M059J (cell line): ENCODE measurements around the gene UBXN6. TPM values are rescaled to one million over a fixed set of nuclear protein-coding genes. Genes with fewer than 3 reads are reported as not detected.

Experiments
- DNase-seq: peaks from one replicate; pipeline ENCODE4 v3.0.0-alpha.2; 2012; ENCODE audit warnings: low read depth
- total RNA-seq: library from RNA; depleted of rRNA; stranded (reverse); fragments of >200 nt; shearing (Covaris generic); gene quantifications from 2 replicates; pipeline ENCODE4 v1.2.3, GENCODE V29; 2014

Gene UBXN6
- total RNA-seq, 1 experiment from 2014 or later: 127 TPM

DNA sequence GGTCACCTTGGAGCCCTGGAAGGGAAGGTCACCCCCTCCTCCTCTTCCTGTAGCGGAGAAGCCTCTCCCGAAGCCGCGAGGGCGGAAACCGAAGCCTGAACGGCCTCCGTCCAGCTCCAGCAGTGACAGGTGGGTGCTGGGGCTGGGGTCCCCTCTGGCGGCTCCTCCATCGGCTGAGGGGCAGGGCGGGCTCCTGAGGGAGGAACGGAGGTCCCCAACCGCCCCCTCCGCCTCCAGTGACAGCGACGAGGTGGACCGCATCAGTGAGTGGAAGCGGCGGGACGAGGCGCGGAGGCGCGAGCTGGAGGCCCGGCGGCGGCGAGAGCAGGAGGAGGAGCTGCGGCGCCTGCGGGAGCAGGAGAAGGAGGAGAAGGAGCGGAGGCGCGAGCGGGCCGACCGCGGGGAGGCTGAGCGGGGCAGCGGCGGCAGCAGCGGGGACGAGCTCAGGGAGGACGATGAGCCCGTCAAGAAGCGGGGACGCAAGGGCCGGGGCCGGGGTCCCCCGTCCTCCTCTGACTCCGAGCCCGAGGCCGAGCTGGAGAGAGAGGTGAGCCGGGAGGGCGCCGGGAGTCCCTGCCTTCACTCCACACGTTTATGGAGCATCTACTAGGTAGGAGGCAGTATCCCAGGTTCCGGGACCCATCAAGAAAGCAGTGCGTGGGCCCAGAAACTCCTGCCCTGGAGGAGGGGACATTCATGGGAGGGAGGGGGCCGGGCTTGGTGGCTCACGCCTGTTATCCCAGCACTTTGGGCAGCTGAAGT is 36.5 kb upstream of the UBXN6 start:
- no peak for DNase-seq

- no peak for DNase-seq
These were observed 35.7 kb upstream of the UBXN6 start for GRCh38 chr19:4493104-4493928.

DNA sequence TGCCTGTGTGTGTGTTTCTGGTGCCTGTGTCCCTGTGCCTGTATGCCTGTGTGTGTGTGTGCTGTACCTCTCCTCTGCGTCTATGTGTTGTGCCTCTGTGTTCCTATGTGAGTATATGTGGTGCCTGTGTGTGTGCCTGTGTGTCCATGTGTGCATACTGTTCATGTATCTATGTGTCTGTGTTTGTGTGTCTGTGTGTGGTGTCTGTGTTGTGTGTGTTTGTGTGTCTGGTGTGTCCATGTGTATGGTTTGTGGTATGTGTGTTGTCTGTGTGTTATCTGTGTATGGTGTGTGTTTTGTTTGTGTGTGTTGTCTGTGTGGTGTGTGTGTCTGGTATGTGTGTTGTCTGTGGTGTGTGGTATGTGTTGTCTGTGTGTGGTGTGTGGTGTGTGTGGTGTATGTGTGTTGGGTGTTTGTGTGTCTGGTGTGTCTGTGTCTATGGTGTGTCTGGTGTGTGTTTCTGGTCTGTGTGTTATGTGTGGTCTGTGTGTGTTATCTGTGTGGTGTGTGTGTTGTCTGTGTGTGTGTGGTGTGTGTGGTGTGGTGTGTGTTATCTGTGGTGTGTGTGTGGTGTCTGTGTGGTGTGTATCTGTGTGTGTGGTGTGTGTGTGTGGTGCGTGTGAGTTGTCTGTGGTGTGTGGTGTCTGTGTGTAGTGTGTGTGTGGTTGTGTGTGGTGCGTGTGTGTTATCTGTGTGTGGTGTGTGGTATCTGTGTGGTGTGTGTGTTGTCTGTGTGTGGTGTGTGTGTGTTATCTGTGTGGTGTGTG is 34.9 kb upstream of the UBXN6 start:
- DNase-seq: no peak

GRCh38 chr19:4491446-4491845 is 33.9 kb upstream of the UBXN6 start:
- no peak for DNase-seq

DNA sequence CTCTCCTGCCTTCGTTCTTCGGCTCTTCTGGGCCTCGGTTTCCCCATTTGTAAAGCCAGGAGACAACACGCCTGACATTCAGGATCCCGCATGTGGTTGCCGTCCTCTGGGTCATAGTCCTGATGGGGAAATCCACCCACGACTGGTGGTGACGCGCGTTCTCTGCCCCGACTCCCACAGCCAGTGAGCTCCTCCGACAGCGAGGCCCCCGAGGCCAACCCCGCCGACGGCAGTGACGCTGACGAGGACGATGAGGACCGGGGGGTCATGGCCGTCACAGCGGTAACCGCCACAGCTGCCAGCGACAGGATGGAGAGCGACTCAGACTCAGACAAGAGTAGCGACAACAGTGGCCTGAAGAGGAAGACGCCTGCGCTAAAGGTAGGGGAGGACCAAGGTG is 30.9 kb upstream of the UBXN6 start:
- DNase-seq: no peak

- no peak for DNase-seq
These were observed 30.0 kb upstream of the UBXN6 start for GRCh38 chr19:4487572-4487971.

GRCh38 chr19:4483385-4483784 is 25.8 kb upstream of the UBXN6 start:
- DNase-seq: no peak

DNA sequence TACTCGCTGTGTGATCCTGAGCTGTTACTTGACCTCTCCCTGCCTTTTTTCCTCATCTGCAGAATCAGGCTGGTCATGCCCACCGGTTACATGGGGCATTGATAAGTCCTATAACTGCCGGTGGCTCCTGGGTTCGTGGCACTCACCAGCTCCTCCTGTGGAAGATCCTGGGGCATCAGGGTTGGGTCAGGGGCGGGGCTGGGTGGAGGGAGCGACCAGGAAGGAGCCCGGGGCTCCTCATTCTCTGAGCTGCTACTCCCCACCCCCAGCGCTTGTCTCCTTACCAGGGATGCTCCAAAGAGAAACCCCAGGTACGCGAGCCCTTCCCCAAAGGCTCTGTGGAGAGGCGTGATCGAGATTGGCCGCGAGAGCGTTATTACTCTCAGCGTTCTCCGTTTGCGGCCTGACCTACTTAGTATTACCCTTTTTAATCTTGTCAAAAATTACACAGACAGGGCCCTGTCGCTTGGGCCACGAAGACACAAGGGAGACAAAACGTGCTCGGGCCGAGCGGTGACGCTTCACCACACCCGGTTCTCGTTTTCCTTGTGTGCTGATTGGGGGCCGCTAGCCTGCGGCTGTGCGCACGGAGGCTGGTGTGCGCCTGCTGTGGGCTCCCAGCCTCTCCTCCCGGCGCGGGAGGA is 25.2 kb upstream of the UBXN6 start:
- no peak for DNase-seq

GRCh38 chr19:4477034-4477801 is 19.6 kb upstream of the UBXN6 start:
- peak; percentile 21 for DNase-seq

GRCh38 chr19:4474514-4475022 is 17.0 kb upstream of the UBXN6 start:
- DNase-seq: no peak

- no peak for DNase-seq
These were observed 16.3 kb upstream of the UBXN6 start for GRCh38 chr19:4473763-4474513.

DNA sequence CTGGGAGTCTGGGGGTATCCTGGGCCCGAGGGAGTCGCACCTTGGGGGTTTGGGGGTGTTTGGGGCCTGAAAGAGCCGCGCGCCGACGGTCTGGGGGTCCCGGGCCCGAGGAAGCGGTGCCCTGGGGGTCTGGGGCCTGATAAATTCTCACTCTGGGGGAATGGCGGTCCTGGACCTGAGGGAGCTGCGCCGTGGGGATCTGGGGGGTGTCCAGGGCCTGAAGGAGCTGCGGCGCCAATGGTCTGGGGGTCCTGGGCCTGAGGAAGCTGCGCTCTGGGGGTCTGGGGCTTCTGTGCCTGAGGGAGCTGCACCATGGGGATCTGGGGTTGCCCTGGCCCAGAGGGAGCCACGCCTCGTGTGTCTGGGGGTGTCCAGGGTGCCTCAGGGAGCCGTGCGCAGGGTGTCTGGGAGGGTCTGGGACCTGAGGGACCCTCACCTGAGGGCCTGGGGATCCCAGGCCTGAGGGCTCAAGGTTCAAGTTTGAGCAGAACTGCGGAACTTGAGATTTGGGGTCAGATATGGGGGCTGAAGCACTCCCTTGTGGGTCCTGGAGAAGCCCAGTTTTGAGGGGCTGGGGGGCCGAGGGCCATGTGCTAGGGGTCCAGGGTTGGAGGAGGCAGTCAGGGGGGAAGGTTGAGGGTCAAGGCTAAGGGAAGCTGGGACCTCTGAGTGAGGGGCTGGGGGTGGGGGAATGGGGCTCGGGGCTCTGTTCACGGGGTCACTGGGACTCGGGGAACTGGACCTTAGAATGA is 15.6 kb upstream of the UBXN6 start:
- no peak for DNase-seq

- DNase-seq: no peak
These were observed 14.8 kb upstream of the UBXN6 start, which contains the start of gene HDGFL2 for GRCh38 chr19:4472174-4472974. Gene HDGFL2 (plus strand): TSS chr19:4472297. CDS start chr19:4472351, 54 bp downstream.

GRCh38 chr19:4471403-4472173 is 14.0 kb upstream of the UBXN6 start:
- DNase-seq: peak; percentile 100

DNA sequence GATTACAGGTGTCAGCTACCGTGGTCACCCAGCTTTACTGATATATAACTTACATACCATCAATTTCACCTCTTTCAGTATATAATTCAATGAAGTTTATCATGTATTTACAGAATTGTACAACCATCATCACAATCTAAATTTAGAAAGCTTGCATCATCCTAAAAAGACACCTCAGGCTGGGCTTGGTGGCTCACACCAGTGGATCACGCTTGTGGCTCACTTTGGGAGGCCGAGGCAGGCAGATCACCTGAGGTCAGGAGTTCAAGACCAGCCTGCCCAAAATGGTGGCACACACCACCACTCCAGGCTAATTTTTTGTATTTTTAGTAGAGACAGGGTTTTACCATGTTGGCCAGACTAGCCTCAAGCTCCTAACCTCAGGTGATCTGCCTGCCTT is 10.2 kb upstream of the UBXN6 start:
- DNase-seq: no peak

DNA sequence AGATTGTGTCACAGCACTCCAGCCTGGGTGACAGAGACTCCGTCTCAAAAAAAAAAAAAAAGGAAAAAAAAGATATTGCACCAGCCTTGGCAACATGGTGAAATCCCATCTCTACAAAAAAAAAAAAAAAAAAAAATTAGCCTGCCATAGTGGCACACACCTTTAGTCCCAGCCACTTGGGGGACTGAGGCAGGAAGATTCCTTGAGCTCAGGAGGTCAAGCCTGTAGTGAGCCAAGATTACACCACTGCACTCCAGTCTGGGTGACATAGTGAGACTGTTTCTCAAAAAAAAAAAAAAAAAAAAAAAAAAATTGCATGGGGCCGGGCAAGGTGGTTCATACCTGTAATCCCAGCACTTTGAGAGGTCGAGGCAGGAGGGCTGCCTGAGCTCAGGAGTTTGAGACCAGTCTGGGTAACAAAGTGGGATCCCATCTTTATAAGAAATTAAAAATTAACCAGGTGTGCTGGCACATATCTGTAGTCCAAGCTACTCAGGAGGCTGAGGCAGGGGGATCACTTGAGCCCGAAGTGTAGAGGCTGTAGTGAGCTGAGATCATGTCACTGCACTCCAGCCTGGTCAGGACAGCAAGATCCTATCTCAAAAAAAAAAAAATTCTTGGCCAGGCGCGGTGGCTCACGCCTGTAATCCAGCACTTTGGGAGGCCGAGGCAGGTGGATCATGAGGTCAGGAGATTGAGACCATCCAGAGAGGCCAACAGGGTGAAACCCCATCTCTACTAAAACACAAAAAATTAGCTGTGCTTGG is 7.4 kb upstream of the UBXN6 start:
- no peak for DNase-seq
